Endodermal cell (in vitro differentiated cells): ENCODE measurements around the gene ARID2. TPM values are rescaled to one million over a fixed set of nuclear protein-coding genes. Genes with fewer than 3 reads are reported as not detected.
A peak's percentile ranks its signal among the peaks of the same experiment; 100 is the strongest.

Experiments
- DNase-seq: peaks from one replicate; pipeline ENCODE4 v3.0.0-alpha.2; 2017
- H3K27ac ChIP-seq: 2 replicates; pipeline ENCODE4 v1.5.1; 2013; ENCODE audit warnings: mild to moderate bottlenecking, low read depth, low read length, moderate library complexity
- H3K27me3 ChIP-seq: 2 replicates; pipeline ENCODE4 v1.6.1; 2013; ENCODE audit warnings: mild to moderate bottlenecking, low read length, moderate library complexity; ENCODE audit not compliant: insufficient read depth, control insufficient read depth, poor library complexity, severe bottlenecking
- H3K36me3 ChIP-seq: 2 replicates; pipeline ENCODE4 v1.7.0; 2013; ENCODE audit warnings: mild to moderate bottlenecking, low read length, moderate library complexity; ENCODE audit not compliant: control insufficient read depth, insufficient read depth
- H3K4me1 ChIP-seq: one replicate; pipeline ENCODE4 v1.7.0; 2013; ENCODE audit warnings: low read length; ENCODE audit not compliant: control insufficient read depth, insufficient read depth
- H3K4me3 ChIP-seq: 2 replicates; pipeline ENCODE4 v1.5.1; 2013; ENCODE audit warnings: mild to moderate bottlenecking, low read length, moderate library complexity
- H3K9ac ChIP-seq: 2 replicates; pipeline ENCODE4 v1.6.1; 2013; ENCODE audit warnings: mild to moderate bottlenecking, low read length, moderate library complexity; ENCODE audit not compliant: poor library complexity, severe bottlenecking; ENCODE audit errors: extremely low read depth
- H3K9me3 ChIP-seq: 2 replicates; pipeline ENCODE4 v1.6.1; 2013; ENCODE audit warnings: mild to moderate bottlenecking, low read length, moderate library complexity; ENCODE audit not compliant: control insufficient read depth
- H3K27ac Mint-ChIP-seq: 2 replicates; pipeline ENCODE4 v1.8.0; 2020; ENCODE audit warnings: mixed read lengths
- H3K27me3 Mint-ChIP-seq: 2 replicates; pipeline ENCODE4 v1.8.0; 2021; ENCODE audit warnings: mild to moderate bottlenecking, mixed read lengths; ENCODE audit not compliant: insufficient read depth
- H3K36me3 Mint-ChIP-seq: 2 replicates; pipeline ENCODE4 v1.8.0; 2020; ENCODE audit warnings: low read depth, mixed read lengths
- H3K4me1 Mint-ChIP-seq: 2 replicates; pipeline ENCODE4 v1.8.0; 2020; ENCODE audit warnings: mixed read lengths
- H3K4me3 Mint-ChIP-seq: 2 replicates; pipeline ENCODE4 v1.8.0; 2020; ENCODE audit warnings: mild to moderate bottlenecking, moderate library complexity, mixed read lengths
- H3K9me3 Mint-ChIP-seq: 2 replicates; pipeline ENCODE4 v1.8.0; 2020; ENCODE audit warnings: mild to moderate bottlenecking, mixed read lengths
- WGBS, 2 experiments: methylation state at CpG; one replicate each; pipeline versions ENCODE4 v1.1.5 to v1.1.7; 2013; ENCODE audit warnings: missing lambda C conversion rate in 2 of 2, mixed read lengths in 1 of 2; ENCODE audit not compliant: insufficient coverage in 1 of 2, insufficient read length in 1 of 2; 5-methylcytosine and 5-hydroxymethylcytosine counted together
- long read RNA-seq, 4 experiments: library from polyadenylated mRNA in 2 of 4; library from RNA in 1 of 4; library from capped mRNA in 1 of 4; stranded (forward) in 3 of 4; unstranded in 1 of 4; transcript quantifications; one replicate each; pipeline ENCODE4 v2.0.0, GENCODE V29; 2020 to 2021; ENCODE audit warnings: inconsistent platforms in 1 of 4
- polyA plus RNA-seq, 2 experiments: library from polyadenylated mRNA; stranded (reverse); fragments of 50-300 nt; gene quantifications; one replicate each; pipeline ENCODE4 v1.2.3, GENCODE V29; 2013
- total RNA-seq, 2 donors: library from RNA; stranded (reverse); fragmentation: NEBNext Ultra II Directional in 1 of 2; extraction: Animal tissue kit (Norgen Biotek cat#: 25700) in 1 of 2; gene quantifications; 2 replicates in 1 of 2; 3 replicates in 1 of 2; pipeline ENCODE4 v1.2.1, GENCODE V29; 2021
- TF ChIP-seq, protein P1 (sequence below): fragments of 200-600 bp; sonication (generic); conservative IDR thresholded peaks from 2 replicates; pipeline ENCODE4 v1.5.0; 2021; ENCODE audit warnings: antibody characterized with exemption, mild to moderate bottlenecking

ARID2 gene, protein sequence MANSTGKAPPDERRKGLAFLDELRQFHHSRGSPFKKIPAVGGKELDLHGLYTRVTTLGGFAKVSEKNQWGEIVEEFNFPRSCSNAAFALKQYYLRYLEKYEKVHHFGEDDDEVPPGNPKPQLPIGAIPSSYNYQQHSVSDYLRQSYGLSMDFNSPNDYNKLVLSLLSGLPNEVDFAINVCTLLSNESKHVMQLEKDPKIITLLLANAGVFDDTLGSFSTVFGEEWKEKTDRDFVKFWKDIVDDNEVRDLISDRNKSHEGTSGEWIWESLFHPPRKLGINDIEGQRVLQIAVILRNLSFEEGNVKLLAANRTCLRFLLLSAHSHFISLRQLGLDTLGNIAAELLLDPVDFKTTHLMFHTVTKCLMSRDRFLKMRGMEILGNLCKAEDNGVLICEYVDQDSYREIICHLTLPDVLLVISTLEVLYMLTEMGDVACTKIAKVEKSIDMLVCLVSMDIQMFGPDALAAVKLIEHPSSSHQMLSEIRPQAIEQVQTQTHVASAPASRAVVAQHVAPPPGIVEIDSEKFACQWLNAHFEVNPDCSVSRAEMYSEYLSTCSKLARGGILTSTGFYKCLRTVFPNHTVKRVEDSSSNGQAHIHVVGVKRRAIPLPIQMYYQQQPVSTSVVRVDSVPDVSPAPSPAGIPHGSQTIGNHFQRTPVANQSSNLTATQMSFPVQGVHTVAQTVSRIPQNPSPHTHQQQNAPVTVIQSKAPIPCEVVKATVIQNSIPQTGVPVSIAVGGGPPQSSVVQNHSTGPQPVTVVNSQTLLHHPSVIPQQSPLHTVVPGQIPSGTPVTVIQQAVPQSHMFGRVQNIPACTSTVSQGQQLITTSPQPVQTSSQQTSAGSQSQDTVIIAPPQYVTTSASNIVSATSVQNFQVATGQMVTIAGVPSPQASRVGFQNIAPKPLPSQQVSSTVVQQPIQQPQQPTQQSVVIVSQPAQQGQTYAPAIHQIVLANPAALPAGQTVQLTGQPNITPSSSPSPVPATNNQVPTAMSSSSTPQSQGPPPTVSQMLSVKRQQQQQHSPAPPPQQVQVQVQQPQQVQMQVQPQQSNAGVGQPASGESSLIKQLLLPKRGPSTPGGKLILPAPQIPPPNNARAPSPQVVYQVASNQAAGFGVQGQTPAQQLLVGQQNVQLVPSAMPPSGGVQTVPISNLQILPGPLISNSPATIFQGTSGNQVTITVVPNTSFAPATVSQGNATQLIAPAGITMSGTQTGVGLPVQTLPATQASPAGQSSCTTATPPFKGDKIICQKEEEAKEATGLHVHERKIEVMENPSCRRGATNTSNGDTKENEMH (N-terminal part only)
- 10 to 100 TPM; 54.0 to 58.1 TPM for total RNA-seq
- 34.2 TPM for polyA plus RNA-seq (2013, experiment 1 of 2)
- polyA plus RNA-seq (2013, experiment 2 of 2), result 35.0 TPM
- long read RNA-seq, experiment 1, full-length matches to known transcripts, result 3 of 19 reads
- long read RNA-seq, experiment 1, partial matches to known transcripts, result 4 of 19 reads
- long read RNA-seq, experiment 1, other reads (novel, unspliced or antisense), result 12 of 19 reads
- long read RNA-seq, experiment 2, full-length matches to known transcripts, result 9 of 33 reads
- long read RNA-seq, experiment 2, partial matches to known transcripts, result 17 of 33 reads
- long read RNA-seq, experiment 2, other reads (novel, unspliced or antisense), result 7 of 33 reads
- long read RNA-seq, experiment 3, full-length matches to known transcripts, result 30 of 74 reads
- long read RNA-seq, experiment 3, partial matches to known transcripts, result 39 of 74 reads
- long read RNA-seq, experiment 3, other reads (novel, unspliced or antisense), result 5 of 74 reads
- long read RNA-seq, experiment 4, partial matches to known transcripts, result 4 of 9 reads
- long read RNA-seq, experiment 4, other reads (novel, unspliced or antisense), result 5 of 9 reads

DNA sequence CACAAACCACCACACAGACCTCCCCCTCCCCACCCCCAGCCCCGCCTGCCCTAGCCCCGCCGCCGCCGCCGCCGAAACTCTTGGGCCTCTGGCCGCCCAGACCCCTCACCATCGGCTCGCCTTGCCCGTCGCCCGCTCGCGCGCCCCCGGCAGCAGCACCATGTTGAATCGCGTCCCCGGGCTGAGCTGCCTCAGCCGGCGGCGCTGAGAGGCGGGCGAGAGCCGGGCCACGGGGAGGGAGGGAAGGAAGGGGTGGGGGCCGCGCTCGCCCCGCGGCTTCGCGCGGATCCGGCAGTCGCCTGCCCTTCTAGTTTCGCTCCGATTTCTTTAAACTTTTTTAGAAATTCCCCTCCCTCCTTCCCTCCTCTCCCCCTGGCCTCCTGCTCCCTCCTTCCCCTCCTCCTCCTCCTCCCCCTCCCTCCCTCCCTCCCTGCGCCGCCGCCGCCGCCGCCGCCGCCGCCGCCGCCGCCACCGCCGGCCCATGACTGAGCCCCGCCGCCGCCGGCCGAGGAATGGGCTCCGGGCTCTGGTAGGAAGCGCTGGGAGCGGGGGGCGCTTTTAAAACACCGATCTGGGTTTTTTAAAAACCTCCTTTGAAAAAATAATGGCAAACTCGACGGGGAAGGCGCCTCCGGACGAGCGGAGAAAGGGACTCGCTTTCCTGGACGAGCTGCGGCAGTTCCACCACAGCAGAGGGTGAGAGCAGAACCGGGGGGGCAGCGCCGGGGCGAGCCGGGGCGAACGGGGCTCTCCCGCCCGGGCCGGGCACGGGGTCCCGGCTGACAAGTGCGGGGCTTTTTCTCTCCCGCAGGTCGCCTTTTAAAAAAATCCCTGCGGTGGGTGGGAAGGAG is at the start of gene ARID2:
TSS of gene ARID2 (plus strand) at position 474 of the 851 bp plus-strand sequence. CDS start at position 605, 131 bp downstream.
- Mint-ChIP-seq H3K4me3 (peak within 1 kb of the TSS; percentile 93), H3K9me3 (no peaks in the 10 kb centered on the region), H3K27me3 (peaks cover 7% of the 10 kb centered on the region), H3K36me3 (peaks cover 8% of the 10 kb centered on the region), H3K4me1 (peaks cover 15% of the 10 kb centered on the region), H3K27ac (peak within 1 kb of the TSS; percentile 99)
- Histone ChIP-seq H3K4me1 (peaks cover 3% of the 10 kb centered on the region), H3K36me3 (peaks cover 22% of the 10 kb centered on the region), H3K27ac (peak within 1 kb of the TSS; percentile 92), H3K4me3 (peak within 1 kb of the TSS; percentile 98), H3K9me3 (no peaks in the 10 kb centered on the region), H3K27me3 (peaks cover 17% of the 10 kb centered on the region), H3K9ac (peak within 1 kb of the TSS; percentile 96)
- 0% methylated on average over 75 of the region's 88 CpGs; no CpG with 5 or more reads in 1 of the 2 experiments for WGBS, 2 experiments
- peak; percentile 89 for DNase-seq
- TF ChIP-seq, protein P1, sequence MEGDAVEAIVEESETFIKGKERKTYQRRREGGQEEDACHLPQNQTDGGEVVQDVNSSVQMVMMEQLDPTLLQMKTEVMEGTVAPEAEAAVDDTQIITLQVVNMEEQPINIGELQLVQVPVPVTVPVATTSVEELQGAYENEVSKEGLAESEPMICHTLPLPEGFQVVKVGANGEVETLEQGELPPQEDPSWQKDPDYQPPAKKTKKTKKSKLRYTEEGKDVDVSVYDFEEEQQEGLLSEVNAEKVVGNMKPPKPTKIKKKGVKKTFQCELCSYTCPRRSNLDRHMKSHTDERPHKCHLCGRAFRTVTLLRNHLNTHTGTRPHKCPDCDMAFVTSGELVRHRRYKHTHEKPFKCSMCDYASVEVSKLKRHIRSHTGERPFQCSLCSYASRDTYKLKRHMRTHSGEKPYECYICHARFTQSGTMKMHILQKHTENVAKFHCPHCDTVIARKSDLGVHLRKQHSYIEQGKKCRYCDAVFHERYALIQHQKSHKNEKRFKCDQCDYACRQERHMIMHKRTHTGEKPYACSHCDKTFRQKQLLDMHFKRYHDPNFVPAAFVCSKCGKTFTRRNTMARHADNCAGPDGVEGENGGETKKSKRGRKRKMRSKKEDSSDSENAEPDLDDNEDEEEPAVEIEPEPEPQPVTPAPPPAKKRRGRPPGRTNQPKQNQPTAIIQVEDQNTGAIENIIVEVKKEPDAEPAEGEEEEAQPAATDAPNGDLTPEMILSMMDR, result no peak

DNA sequence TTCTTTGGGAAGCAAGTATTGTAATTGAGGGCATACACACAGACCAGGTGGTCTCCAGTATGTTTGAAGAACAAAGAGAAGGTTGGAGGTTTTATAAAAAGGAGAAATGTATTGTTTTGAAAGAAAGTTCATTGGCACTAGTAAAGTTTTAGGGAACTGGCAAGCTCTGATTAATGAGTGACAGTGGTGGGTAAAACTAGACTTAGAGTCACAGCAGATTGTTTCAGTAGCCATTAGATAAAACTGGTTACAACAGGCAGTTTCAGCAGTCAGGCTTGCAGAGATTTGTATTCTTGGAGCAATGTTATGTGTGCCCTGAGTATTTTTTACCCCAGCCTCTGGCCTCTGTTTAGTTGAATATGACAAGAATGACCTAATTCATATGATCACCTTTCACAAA is 49.1 kb upstream of the ARID2 start:
- Mint-ChIP-seq H3K36me3 (no peaks in the 10 kb centered on the region), H3K27ac (no peak overlapping the region), H3K4me3 (no peak overlapping the region), H3K4me1 (peaks cover 2% of the 10 kb centered on the region), H3K9me3 (no peaks in the 10 kb centered on the region), H3K27me3 (peaks cover 13% of the 10 kb centered on the region)
- no peak overlapping the region for H3K4me3 ChIP-seq
- no peak for DNase-seq
- no peak overlapping the region for H3K9ac ChIP-seq
- H3K36me3 ChIP-seq, result no peaks in the 10 kb centered on the region
- no peaks in the 10 kb centered on the region for H3K4me1 ChIP-seq
- H3K27me3 ChIP-seq, result peaks cover 15% of the 10 kb centered on the region
- TF ChIP-seq, protein P1, result no peak
- no peak overlapping the region for H3K27ac ChIP-seq
- H3K9me3 ChIP-seq, result no peaks in the 10 kb centered on the region
